IMR-90 (cell line): ENCODE results near the gene PTK6. TPM values are rescaled to one million over a fixed set of nuclear protein-coding genes. Genes with fewer than 3 reads are reported as not detected.

Source experiments
- ATAC-seq: fragments of 200-7000 bp; cut with Tn5 transposase; 2 replicates; pipeline ENCODE4 v1.9.1; 2020; ENCODE audit warnings: low read depth, mild to moderate bottlenecking, moderate library complexity
- BruUV-seq: library from RNA; stranded (reverse); fragments of 400-500 nt; replicated peaks from 2 replicates; lab custom pipeline; 2021; lab: Mats Ljungman, UMichigan
- CTCF ChIA-PET: fragments of 300-600 bp; formaldehyde crosslinking; extraction: SDS; loops from one replicate; lab custom pipeline; 2021; ENCODE audit warnings: antibody characterized with exemption; lab: Yijun Ruan, JAX
- POLR2A ChIA-PET: fragments of 300-600 bp; sonication (Branson Sonifier 250); formaldehyde crosslinking; loops from one replicate; lab custom pipeline; 2022; ENCODE audit warnings: antibody characterized with exemption; ENCODE audit not compliant: unreplicated experiment; lab: Charles Lee
- DNase-seq: peaks from one replicate; pipeline ENCODE4 v3.0.0; 2013
- H2AFZ ChIP-seq: replicated peaks from 2 replicates; pipeline ENCODE3; 2013; ENCODE audit warnings: low read length, mild to moderate bottlenecking; ENCODE audit not compliant: poor library complexity
- H2AK5ac ChIP-seq: 2 replicates; pipeline ENCODE4 v1.6.1; 2013; ENCODE audit warnings: low read depth, low read length, inconsistent platforms
- H2AK9ac ChIP-seq: replicated peaks from 2 replicates; pipeline ENCODE3; 2013; ENCODE audit warnings: mild to moderate bottlenecking, low read depth, low read length, moderate library complexity; ENCODE audit not compliant: poor library complexity
- H2BK120ac ChIP-seq: 2 replicates; pipeline ENCODE4 v1.6.1; 2013; ENCODE audit warnings: low read depth, low read length, inconsistent platforms
- H2BK15ac ChIP-seq: 3 replicates; pipeline ENCODE4 v1.6.1; 2013; ENCODE audit warnings: low read depth, low read length, inconsistent platforms
- H2BK20ac ChIP-seq: 2 replicates; pipeline ENCODE4 v1.6.1; 2013; ENCODE audit warnings: low read depth, mild to moderate bottlenecking, inconsistent platforms, low read length, moderate library complexity
- H2BK5ac ChIP-seq: 2 replicates; pipeline ENCODE4 v1.6.1; 2013; ENCODE audit warnings: mild to moderate bottlenecking, low read depth, low read length, inconsistent platforms; ENCODE audit not compliant: poor library complexity, severe bottlenecking
- H3K14ac ChIP-seq: replicated peaks from 2 replicates; pipeline ENCODE4 v1.6.1; 2013; ENCODE audit warnings: low read depth, low read length, inconsistent platforms
- H3K18ac ChIP-seq: 2 replicates; pipeline ENCODE4 v1.6.1; 2013; ENCODE audit warnings: low read depth, low read length, control low read depth
- H3K23ac ChIP-seq: 2 replicates; pipeline ENCODE4 v1.6.1; 2013; ENCODE audit warnings: low read depth, low read length, inconsistent platforms
- H3K27ac ChIP-seq: 2 replicates; pipeline ENCODE4 v1.5.1; 2013; ENCODE audit warnings: mild to moderate bottlenecking, control low read depth, low read length; ENCODE audit not compliant: insufficient read depth
- H3K27me3 ChIP-seq: 2 replicates; pipeline ENCODE4 v1.6.1; 2013; ENCODE audit warnings: low read length; ENCODE audit not compliant: control insufficient read depth, insufficient read depth
- H3K36me3 ChIP-seq: 2 replicates; pipeline ENCODE4 v1.6.1; 2013; ENCODE audit warnings: low read length, mixed read lengths; ENCODE audit not compliant: control insufficient read depth, insufficient read depth
- H3K4ac ChIP-seq: 2 replicates; pipeline ENCODE4 v1.6.1; 2013; ENCODE audit warnings: low read depth, low read length, inconsistent platforms
- H3K4me1 ChIP-seq: 2 replicates; pipeline ENCODE4 v1.6.1; 2013; ENCODE audit warnings: low read length, mixed read lengths; ENCODE audit not compliant: control insufficient read depth, insufficient read depth
- H3K4me2 ChIP-seq: 2 replicates; pipeline ENCODE4 v1.6.1; 2013; ENCODE audit warnings: low read depth, mild to moderate bottlenecking, control low read depth, low read length, moderate library complexity
- H3K4me3 ChIP-seq: 2 replicates; pipeline ENCODE4 v1.5.1; 2013; ENCODE audit warnings: low read depth, mild to moderate bottlenecking, control low read depth, low read length, moderate library complexity; ENCODE audit not compliant: insufficient read depth
- H3K56ac ChIP-seq: 2 replicates; pipeline ENCODE4 v1.6.1; 2013; ENCODE audit warnings: low read length, inconsistent platforms; ENCODE audit not compliant: insufficient read depth; ENCODE audit errors: extremely low read depth
- H3K79me1 ChIP-seq, 2 experiments: 2 replicates each; pipeline ENCODE4 v1.6.1; 2013; ENCODE audit warnings: low read length in 2 of 2, inconsistent platforms in 1 of 2, low read depth in 1 of 2
- H3K9ac ChIP-seq: 2 replicates; pipeline ENCODE4 v1.6.1; 2013; ENCODE audit warnings: low read depth, low read length, control low read depth
- H3K9me1 ChIP-seq: 2 replicates; pipeline ENCODE4 v1.6.1; 2013; ENCODE audit warnings: low read length, inconsistent platforms; ENCODE audit not compliant: insufficient read depth
- H3K9me3 ChIP-seq: 2 replicates; pipeline ENCODE4 v1.6.1; 2013; ENCODE audit warnings: low read length; ENCODE audit not compliant: control insufficient read depth, insufficient read depth
- H4K20me1 ChIP-seq: 2 replicates; pipeline ENCODE4 v1.6.1; 2013; ENCODE audit warnings: low read length, inconsistent platforms; ENCODE audit not compliant: insufficient read depth
- H4K5ac ChIP-seq: 2 replicates; pipeline ENCODE4 v1.6.1; 2013; ENCODE audit warnings: mild to moderate bottlenecking, low read depth, low read length, control low read depth
- H4K8ac ChIP-seq, 2 experiments: 2 replicates each; pipeline ENCODE4 v1.6.1; 2013; ENCODE audit warnings: low read depth in 2 of 2, low read length in 2 of 2, control low read depth in 1 of 2, inconsistent platforms in 1 of 2
- H4K91ac ChIP-seq: 2 replicates; pipeline ENCODE4 v1.6.1; 2013; ENCODE audit warnings: low read depth, low read length, inconsistent platforms; ENCODE audit not compliant: insufficient read depth
- BHLHE40 ChIP-seq: fragments of 150-350 bp; IDR thresholded peaks from 2 replicates; pipeline ENCODE4 v1.6.1; 2016; ENCODE audit warnings: mild to moderate bottlenecking, low read depth, low read length
- CEBPB ChIP-seq: IDR thresholded peaks from 2 replicates; pipeline ENCODE4 v1.6.1; 2012; ENCODE audit warnings: low read depth, low read length, improper control_type of control experiment
- CHD1 ChIP-seq: IDR thresholded peaks from 2 replicates; pipeline ENCODE4 v1.6.1; 2012; ENCODE audit warnings: low read depth, low read length, improper control_type of control experiment
- FOS ChIP-seq: fragments of 150-350 bp; IDR thresholded peaks from 2 replicates; pipeline ENCODE4 v1.6.1; 2016; ENCODE audit warnings: low read depth, low read length
- MAFK ChIP-seq: IDR thresholded peaks from 2 replicates; pipeline ENCODE4 v1.6.1; 2012; ENCODE audit warnings: low read depth, low read length, improper control_type of control experiment
- MAZ ChIP-seq: IDR thresholded peaks from 2 replicates; pipeline ENCODE4 v1.6.1; 2012; ENCODE audit warnings: low read depth, mild to moderate bottlenecking, low read length, improper control_type of control experiment, moderate library complexity, borderline replicate concordance
- MXI1 ChIP-seq: IDR thresholded peaks from 2 replicates; pipeline ENCODE4 v1.6.1; 2012; ENCODE audit warnings: low read depth, mild to moderate bottlenecking, low read length, moderate library complexity, borderline replicate concordance
- NFE2L2 ChIP-seq: fragments of 150-350 bp; IDR thresholded peaks from 2 replicates; pipeline ENCODE4 v1.6.1; 2016; ENCODE audit warnings: low read depth, mild to moderate bottlenecking, low read length
- POLR2A ChIP-seq: IDR thresholded peaks from 2 replicates; pipeline ENCODE4 v1.6.1; 2012; ENCODE audit warnings: mild to moderate bottlenecking, low read depth, low read length
- RCOR1 ChIP-seq: IDR thresholded peaks from 2 replicates; pipeline ENCODE4 v1.6.1; 2012; ENCODE audit warnings: mild to moderate bottlenecking, low read length, improper control_type of control experiment; ENCODE audit not compliant: insufficient replicate concordance
- SMC3 ChIP-seq: fragments of 150-350 bp; IDR thresholded peaks from 2 replicates; pipeline ENCODE4 v1.6.1; 2016; ENCODE audit warnings: low read depth, mild to moderate bottlenecking, antibody characterized with exemption, low read length, moderate library complexity
- WGBS, 2 experiments: methylation state at CpG; one replicate each; pipeline versions ENCODE4 v1.1.5 to v1.1.7; 2013; ENCODE audit warnings: missing lambda C conversion rate in 2 of 2; ENCODE audit not compliant: insufficient read length in 1 of 2; ENCODE audit errors: extremely low coverage in 2 of 2; 5-methylcytosine and 5-hydroxymethylcytosine counted together
- dilution Hi-C: fragments of 300-500 bp; cut with HindIII; formaldehyde crosslinking; loops from one replicate; pipeline ENCODE4 v1.14.3; 2018; ENCODE audit warnings: low sequenced_read_pairs; ENCODE audit not compliant: unreplicated experiment
- in situ Hi-C: fragments of 300-500 bp; cut with MboI; formaldehyde crosslinking; loops from 3 replicates; pipeline ENCODE4 v1.14.3; 2019; ENCODE audit warnings: low sequenced_read_pairs, inconsistent platforms, mixed read lengths
- intact Hi-C: fragments of 100-400 bp; cut with micrococcal nuclease; formaldehyde crosslinking; loops from 2 replicates; pipeline ENCODE4 v1.10.0; 2022
- polyA plus RNA-seq, 3 experiments: library from polyadenylated mRNA; depleted of rRNA; stranded (reverse); fragments of >200 nt; gene quantifications; 2 replicates each; pipeline ENCODE4 v1.2.3, GENCODE V29; 2012; ENCODE audit warnings: low replicate concordance in 1 of 3
- total RNA-seq: library from RNA; depleted of rRNA; stranded (reverse); fragments of >200 nt; gene quantifications from 2 replicates; pipeline ENCODE4 v1.2.3, GENCODE V29; 2012

The PTK6 gene
- total and polyA plus RNA-seq, 2 of the 4 experiments (the other 2 are of a cell fraction): not detected

DNA sequence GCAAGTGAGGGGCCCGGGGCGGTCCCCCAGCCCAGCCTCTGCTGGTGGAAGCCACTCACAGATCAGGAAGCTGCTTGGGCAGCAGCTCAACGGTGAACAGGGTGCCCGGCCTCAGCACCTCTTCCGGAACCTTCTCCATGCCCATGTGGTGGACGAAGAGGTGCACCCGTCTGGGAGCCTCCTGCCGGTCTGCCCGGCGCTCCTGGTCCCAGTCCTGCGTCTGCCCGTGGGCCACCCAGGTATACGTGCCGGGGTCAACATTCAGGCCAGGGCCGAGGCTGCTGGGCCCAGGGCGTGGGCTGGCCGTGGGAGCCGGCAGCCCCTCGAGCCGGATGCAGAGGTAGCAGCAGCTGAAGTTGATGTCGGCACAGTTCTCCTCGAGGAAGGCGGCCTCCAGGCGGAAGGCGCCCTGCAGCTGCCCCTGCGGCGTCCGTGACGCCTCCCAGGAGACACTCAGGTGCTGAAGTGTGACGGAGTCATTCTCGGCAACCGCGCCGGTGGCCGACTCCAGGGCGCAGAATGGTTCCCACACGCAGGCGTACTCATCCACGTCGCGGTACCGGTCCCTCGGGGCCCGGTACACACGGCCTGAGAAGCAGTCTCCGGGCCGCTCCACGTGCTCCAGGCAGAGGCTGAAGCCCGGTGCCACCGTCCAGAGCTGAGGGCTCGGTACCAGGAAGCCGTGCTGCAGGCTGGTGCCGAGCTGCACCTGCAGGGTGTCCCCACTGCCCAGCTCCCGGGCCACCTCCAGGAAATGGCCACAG, 25.5 kb upstream of the PTK6 start:
- Histone ChIP-seq H3K9me3 (no peaks in the 10 kb centered on the region), H4K20me1 (no peaks in the 10 kb centered on the region), H2BK5ac (no peak overlapping the region), H2AK5ac (no peak overlapping the region), H3K9me1 (no peaks in the 10 kb centered on the region), H3K4me1 (no peaks in the 10 kb centered on the region), H3K27ac (no peak overlapping the region), H2BK120ac (no peak overlapping the region), H4K8ac (no peak overlapping the region), H4K5ac (no peak overlapping the region), H2BK15ac (no peak overlapping the region), H3K36me3 (peaks cover 66% of the 10 kb centered on the region), H3K14ac (no peak overlapping the region), H3K23ac (no peak overlapping the region), H3K56ac (no peak overlapping the region), H2BK20ac (no peak overlapping the region), H3K4me2 (no peak overlapping the region), H3K9ac (no peak overlapping the region), H3K4me3 (no peak overlapping the region), H4K91ac (no peak overlapping the region), H3K18ac (no peak overlapping the region), H3K4ac (no peak overlapping the region), H2AFZ (no peak overlapping the region), H3K27me3 (no peaks in the 10 kb centered on the region), H3K79me1 (no peaks in the 10 kb centered on the region), H2AK9ac (no peak overlapping the region)
- dilution Hi-C loops (no loop called here), intact Hi-C loops (no loop called here), in situ Hi-C loops (no loop called here)
- CTCF ChIA-PET: no interaction called here
- ATAC-seq (no peak), DNase-seq (no peak)
- WGBS, 2 experiments: 94% methylated on average over 41 of the region's 54 CpGs; no CpG with 5 or more reads in 1 of the 2 experiments
- POLR2A ChIA-PET: no interaction called here
- TF ChIP-seq CHD1 (no peak), FOS (no peak), CEBPB (no peak), MXI1 (no peak), SMC3 (no peak), NFE2L2 (no peak), MAZ (no peak), RCOR1 (no peak), POLR2A (no peak), MAFK (no peak), BHLHE40 (no peak)
- no TSS peak for BruUV-seq
